GM21528 (cell line): ENCODE data around the gene LMLN.
"Not testable (repeated sequence)": the region's sequence is repeated elsewhere in the genome, so short reads cannot be mapped to it uniquely, and the experiment has no call there.

Experiments
- ATAC-seq: cut with Tn5 transposase; IDR thresholded peaks from one replicate; pipeline ENCODE4 v1.9.1; 2021; ENCODE audit warnings: mild to moderate bottlenecking, moderate library complexity; ENCODE audit not compliant: unreplicated experiment, low FRiP score

LMLN gene

DNA sequence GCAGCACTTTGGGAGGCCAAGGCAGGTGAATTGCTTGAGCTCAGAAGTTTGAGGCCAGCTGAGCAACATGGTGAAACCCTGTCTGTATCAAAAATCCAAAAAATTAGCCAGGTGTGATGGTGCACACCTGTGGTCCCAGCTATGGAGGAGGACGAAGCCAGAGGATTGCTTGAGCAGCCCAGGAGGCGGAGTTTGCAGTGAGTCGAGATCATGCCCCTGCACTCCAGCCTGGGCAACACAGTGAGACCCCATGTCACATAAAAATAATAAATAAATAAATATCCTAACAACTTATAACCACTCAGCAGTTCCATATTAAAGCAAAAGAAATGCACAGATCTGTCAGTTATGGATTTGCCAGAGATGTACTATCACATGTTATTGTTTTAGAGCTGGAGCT lies 62.6 kb downstream of the LMLN start:
- ATAC-seq: no peak

DNA sequence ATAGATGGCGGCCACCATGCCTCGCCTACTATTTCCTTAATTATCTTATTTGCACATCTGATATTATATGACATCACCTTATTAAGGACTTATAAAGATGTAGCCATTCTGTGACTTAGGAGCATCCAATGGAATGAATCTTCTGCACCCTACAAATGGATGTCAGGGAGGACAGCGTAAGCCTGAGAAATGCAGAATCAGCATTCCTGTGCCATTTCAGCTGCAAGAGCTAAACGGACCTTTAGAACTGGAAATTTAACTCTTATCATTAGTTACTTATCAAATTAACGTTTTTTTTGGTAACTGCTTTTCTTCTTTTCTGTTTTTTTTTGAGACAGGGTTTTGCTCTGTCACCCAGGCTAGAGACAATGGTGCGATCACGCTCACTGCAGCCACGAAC lies 65.6 kb downstream of the LMLN start:
- ATAC-seq: no peak

DNA sequence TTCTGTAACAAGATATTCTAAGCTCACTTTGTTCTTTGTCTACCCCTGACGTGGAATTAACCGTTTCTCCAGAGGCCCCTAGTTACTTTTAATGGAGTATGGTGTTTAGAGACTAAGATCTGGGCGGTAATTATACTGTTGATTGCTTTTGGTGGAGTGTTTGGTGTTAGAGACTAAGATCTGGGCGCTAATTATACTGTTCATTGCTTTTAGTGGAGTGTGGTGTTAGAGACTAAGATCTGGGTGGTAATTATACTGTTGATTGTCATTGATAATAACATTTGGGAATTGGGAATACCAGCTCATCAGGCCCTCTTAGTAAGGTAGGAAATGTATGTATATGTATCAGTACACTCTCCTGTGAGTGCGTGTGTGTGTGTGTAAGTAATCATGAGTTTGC lies 66.6 kb downstream of the LMLN start:
- no peak for ATAC-seq

DNA sequence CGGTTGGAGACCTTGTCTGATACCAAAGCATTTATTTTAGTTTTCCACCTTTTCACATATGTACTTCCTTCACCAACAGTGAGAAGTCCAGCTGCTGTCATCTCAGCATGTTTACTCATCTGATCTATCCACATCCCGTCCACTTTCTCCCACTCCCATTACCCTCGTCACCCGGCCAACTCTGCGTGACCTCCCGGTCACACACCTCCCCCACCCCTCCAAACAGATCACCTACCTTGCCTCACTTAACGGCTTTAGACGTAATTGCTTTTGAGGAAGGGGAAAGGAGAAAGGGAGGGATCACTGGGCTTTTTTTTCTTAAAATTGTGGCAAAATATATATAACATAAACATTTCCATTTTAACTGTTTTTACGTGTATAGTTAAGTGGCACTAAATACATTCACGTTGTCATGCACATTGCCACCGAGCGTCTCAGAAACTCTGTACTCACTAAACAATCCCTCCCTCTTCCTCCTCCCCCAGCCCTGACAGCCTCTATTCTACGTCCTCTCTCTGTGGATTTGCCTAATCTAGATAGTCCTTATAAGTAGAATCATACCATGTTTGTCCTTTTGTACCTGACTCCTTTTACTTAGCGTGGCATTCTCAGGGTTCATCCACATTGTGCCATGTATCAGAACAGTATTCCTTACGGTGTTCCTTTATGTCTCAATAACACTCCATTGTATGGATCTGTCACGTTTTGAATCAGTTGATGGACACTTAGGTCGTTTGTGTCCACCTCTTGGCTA lies 67.2 kb downstream of the LMLN start:
- no peak for ATAC-seq

DNA sequence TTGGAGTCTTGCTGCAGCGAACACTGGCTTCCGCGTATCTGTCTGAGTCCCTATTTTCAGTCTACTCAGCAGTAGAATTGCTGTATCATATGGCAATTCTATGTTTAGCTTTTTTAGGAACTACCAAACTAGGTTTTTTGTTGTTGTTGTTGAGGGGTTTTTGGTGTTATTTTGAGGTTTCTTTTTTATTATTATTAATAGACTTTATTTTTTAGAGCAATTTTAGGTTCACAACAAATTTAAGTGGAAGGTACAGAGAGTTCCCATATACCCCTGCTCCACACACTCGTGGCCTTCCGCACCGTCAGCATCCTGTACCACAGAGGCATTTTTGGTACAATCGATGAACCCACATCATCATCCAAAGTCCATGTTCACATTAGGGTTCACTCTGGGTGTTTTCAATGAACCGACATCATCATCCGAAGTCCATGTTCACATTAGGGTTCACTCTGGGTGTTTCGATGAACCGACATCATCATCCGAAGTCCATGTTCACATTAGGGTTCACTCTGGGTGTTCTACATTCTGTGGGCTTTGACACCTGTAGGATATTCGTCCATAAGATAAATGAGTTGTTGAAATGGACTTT lies 67.9 kb downstream of the LMLN start:
- no peak for ATAC-seq

DNA sequence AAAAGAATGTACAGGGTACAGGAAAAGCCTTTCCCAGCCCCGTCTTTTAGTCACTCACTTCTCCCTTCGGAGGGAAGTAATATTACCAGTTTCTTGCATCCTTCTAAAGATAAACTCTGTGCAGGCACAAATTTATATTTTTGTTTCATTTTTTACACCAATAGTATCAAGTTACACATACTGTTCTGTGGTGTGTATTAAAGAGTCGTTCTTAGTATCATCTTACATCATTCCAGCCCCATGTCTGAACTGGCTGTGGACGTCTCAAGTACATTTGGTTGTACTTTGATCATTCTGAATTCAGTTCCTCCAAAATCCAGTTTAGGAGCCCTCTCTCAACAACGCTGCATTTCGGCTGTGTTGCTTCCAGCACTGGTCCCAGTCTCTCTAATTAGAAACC lies 68.7 kb downstream of the LMLN start:
- no peak for ATAC-seq

DNA sequence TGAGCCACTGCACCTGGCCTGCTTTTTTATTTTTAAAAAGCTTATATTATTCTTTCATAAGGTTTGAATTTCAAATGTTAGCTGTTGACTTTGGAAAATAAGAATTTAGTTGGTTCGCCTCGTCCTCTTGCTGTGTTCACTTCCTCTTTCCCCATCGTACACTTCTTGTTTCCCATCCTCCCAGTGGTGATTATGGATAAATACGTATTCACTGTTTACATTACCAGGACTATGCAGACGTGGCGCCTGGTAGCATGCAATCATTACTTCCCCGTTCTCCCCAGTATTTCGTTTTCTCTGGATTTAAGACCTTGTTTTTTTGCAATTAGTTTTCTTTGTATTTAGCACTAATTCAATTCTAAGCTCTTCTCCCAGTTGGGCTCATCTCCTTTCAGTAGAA lies 70.1 kb downstream of the LMLN start:
- no peak for ATAC-seq

DNA sequence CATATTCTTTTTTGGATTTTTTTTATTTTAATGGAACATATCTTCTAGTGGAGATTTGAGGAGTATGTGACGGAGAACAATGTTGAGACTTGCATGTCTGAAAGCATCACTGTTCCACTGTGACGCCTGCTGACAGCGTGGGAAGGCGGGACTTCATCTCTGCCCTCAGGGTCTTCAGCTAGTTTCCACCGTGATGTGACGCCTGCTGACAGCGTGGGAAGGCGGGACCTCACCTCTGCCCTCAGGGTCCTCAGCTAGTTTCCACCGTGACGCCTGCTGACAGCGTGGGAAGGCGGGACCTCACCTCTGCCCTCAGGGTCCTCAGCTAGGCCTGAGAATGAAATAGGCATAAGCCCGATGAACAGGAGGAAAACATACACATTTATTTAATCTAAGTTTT lies 70.7 kb downstream of the LMLN start:
- no peak for ATAC-seq

DNA sequence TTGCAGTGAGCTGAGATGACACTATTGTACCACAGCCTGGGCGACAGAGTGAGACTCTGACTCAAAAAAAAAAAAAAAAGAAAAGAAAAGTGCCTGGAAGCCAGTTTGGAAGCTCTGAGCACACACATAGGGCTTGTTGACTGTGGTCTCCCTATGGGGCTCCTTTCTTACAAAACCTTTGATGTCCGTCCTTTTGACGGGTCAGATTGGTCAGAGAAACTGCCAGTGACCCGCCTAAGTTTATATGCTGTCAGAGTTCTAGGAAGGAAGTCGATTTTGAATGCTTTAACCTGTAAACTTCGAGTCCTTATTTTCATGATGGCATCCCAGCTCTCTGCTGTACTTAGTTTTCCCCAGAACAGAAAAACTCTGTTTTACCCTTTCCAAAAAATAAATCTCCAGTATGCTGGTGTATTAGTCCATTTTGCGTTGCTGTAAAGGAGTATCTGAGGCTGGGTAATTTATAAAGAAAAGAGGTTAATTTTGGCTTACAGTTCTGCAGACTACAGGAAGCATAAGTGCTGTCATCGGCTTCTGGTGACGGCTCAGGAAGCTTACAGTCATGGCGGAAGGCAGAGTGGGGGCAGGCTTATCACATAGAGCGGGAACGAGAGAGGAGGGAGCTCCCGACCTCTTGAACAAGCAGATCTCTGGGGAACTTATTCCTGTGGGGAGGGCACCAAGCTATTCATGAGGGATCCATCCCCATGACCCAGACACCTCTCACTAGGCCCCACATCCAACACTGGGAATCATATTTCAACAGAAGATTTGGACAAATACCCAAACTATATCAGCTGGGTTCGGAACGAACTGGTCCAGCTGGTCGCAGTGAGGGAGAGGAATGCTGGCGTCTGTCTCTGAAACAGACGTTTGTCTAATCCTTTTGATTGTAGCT lies 72.3 kb downstream of the LMLN start:
- no peak for ATAC-seq

DNA sequence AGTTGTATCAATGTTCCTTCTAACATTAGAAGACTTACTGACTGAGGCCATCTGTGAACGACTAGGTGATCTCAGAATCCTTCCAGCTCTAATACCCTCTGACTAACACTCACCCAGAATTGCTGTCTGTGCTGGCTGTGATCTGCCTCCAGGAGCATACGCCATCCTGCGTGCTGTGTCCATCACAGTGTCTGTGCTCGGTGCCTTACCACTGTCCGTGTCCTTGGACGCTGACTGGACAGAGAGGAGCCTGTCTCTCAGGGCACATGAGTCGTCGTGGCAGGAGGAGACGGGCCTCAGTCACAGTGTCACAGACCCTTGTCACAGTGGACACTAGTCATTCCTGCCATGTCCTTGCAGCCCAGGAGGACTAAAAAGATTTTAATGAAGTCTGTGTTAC lies 83.1 kb downstream of the LMLN start:
- no peak for ATAC-seq

DNA sequence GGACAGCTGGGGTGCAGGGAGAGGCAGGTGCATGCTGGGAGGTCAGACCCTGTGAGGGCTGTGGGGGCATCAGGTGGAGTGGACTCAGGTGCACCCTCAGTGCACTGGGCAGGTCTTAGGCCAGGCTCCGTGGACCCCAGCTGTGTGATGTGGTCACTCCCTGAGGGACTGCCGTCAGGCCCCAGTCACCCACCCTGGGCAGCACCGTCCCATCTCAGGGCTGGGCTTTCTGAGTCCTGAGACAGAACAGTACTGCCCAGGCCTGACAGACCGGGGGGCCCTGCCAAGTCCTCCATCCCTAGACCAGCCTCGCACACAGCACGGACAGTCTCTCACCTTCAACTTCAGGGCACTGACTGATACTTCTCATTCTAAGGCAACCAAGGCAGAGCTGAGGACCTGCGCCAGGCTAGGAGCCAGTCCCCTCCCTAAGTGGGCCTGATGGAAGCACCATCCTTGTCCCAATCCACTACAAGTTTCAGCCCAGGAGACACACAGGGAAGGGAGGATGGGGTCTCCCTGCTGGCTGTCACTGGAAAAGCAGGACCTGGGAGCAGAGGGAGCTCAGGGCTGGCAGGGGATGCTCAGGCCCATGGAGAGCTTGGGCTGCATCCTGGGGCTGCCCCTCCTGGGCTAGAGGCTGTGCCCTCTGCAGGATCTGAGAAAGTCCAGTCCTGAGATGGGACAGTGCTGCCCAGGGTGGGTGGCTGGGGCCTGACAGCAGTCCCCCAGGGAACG lies 86.3 kb downstream of the LMLN start:
- ATAC-seq: no peak

DNA sequence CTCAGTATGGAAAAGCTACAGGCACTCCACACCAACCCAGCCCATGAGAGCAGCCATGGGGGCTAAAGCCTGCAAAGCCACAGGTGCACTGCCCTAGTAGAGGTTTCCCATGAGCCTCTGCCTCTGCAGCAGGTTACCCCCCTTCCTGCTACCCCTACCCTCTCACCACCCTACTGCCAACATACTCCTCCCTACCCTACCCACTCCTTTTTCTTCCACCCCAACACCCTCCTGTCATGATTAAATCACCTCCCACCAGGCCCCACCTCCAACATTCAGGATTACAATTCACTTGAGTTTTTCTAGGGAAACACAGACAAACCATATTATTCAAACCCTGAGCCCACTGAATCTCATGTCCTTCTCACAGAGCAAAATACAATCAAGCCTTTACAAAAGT lies 88.4 kb downstream of the LMLN start:
- ATAC-seq: no peak

DNA sequence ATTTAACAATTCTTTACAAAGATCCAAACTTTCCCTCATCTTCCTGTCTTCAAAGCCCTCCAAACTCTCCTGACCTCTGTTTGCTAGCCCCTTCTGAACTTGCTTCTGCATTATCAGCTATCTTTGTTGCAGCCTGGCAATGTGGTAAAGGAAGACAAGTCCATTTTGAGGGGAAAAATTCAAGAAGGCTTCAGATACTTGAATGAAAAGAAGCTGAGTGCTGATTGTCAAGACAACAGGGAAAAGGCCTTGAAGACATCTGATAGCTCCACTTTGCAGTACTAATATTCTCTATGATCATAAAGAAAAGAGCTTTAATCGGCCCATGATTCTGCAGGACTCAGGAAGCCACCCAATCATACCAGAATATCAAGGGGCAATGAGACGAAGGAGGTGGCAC lies 91.8 kb downstream of the LMLN start:
- ATAC-seq: no peak

DNA sequence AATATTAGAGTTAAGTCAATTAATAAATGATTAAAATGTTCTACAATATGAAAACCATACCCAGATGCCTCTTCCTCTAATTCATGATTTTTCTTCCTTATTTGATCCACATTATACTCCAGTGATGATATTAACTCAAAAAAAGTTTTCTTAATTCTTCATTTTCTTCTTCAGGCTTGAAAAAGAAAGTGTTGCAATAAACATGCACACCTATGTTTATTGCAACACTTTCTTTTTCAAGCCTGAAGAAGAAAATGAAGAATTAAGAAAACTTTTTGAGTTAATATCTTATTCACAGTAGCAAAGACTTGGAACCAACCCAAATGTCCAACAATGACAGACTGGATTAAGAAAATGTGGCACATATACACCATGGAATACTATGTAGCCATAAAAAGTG lies 93.4 kb downstream of the LMLN start:
- not testable (repeated sequence) for ATAC-seq

DNA sequence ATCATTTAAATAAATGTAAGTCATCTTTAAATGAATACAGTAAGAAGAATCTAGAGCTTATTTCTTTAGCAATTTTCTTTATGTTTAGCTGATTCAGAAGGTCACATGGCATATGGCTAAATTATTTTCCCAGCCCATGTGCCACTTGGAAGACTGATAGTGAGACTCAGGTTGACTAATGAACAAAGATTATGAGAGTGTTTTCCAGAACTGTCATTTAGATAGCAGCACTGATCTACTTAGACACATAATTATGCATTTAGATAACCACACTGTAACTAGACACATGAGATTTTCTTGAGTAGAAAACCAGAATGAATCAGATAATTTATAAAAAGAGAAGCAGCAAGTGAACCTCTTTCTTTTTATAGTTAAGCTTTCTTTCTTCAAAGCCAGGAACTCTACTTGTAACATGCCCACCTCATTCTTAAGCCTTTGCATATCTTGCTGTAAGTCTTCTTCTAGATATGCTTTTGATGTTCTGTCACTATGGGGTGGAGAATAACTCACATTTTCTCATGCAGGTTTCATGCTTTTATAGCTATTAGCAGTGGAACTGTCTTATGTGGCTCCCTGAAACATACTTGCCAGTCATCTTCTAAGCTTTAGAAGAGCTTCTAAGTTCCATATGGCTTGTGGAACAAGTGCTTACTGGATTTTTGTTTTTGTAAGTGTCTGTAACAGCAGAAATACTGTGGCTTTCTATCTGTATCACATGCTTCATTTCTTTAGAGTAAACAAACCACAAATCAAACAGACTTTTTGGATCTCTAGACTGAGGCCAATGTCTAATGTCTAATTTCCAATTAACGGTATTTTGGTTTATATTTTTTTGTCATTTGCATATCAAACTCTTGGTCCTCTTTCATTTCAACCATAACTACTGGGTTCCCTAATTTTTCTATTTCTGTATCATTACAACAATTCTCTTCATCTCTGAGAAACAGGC lies 101.4 kb downstream of the LMLN start:
- ATAC-seq: no peak

DNA sequence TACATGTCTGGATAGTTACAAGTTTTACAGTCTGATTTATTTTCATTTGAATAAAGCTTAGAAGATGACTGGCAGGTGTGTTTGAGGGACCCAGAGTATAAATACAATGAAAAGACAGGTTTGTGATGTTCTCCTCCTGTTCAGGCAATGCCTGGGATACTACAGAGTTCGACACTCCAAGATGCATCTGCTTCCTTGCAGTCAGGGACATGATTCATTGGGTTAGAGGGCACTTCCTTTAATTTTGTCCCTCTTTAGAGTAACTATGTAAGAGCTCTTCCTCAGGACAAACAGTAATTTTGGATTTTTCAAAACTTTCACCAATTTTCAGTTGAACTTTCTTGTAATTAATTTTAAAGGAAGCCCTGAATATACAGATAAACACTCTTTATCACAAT lies 102.0 kb downstream of the LMLN start:
- ATAC-seq: no peak

DNA sequence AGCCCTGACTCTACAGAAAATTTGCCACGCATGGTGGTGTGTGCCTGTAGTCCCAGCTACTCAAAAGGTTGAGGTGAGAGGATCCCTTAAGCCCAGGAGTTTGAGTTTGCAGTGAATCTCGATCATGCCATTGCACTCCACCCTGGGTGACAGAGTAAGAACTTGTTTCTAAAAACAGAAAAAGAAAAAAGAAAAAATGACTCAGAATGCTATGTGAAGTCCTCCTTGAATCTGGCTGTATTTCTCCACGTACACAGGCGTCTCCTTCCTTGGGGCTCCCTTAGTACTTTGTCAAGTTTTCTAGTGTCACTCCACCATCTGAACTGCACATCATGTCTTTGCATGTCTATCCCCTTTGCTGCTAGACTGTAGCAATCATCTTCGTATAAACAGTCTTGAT lies 104.4 kb downstream of the LMLN start:
- ATAC-seq: no peak

DNA sequence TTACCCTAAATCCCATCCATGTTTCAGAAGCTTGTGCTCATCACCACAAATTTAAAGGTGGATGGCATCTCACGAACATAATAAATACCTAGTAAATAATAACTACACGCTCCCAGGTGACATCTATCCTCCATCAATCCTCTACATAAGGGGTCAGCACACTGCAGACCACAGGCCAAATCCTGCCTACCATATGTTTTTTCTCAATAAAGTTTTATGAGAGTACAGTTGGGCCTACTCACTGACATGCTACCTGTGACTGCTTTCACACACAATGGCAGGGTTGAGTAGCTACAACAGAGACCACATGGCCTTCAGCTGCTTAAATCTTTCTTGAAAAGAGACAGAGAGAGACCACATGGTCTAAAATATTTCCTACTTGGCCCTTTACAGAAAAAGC lies 105.9 kb downstream of the LMLN start:
- no peak for ATAC-seq

DNA sequence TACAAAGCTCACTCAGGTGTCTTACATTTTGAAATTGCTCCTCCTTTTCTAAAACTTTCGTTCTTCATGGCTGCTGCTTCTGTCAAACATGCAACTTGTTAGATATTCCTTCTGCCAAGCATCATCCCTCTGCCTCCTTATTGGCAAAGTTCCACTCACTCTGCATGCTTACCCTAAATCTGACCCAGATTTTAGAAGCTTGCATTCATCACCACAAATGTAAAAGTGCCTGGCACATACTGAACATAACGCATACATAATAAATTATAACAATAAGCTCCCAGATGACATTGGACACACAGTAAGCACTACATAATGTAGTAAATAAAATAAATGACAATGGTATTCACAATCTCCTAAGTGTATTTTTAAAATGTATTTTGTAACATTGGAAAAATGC lies 107.4 kb downstream of the LMLN start:
- ATAC-seq: no peak

DNA sequence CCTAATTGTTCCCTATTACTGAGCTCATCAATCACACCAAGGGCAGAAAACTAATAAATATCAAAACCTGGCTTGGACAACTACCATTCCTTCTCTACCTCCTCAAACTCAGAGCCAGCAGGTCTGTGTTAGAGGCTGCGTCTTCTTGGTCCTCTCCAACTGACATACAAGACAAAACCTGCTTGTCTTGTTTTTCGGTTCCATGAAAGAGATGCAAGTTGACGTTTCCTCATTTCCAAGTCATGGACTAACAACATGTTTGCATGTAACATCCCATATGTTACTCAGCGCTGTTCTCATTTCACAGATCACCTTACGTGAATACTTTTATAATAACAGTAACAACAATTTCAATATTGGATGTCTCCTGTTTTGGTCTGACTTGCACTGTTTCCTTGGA lies 110.9 kb downstream of the LMLN start:
- no peak for ATAC-seq
